Measurements from ENCODE around the gene CUTA. TPM values are rescaled to one million over a fixed set of nuclear protein-coding genes. Genes with fewer than 3 reads are reported as not detected.
A peak's percentile ranks its signal among the peaks of the same experiment; 100 is the strongest.

The CUTA gene
- total and polyA plus RNA-seq, 2 of the 13 experiments (the other 11 are each of a cell fraction or from before 2014, with no cell fraction given), result 170 to 180 TPM

DNA sequence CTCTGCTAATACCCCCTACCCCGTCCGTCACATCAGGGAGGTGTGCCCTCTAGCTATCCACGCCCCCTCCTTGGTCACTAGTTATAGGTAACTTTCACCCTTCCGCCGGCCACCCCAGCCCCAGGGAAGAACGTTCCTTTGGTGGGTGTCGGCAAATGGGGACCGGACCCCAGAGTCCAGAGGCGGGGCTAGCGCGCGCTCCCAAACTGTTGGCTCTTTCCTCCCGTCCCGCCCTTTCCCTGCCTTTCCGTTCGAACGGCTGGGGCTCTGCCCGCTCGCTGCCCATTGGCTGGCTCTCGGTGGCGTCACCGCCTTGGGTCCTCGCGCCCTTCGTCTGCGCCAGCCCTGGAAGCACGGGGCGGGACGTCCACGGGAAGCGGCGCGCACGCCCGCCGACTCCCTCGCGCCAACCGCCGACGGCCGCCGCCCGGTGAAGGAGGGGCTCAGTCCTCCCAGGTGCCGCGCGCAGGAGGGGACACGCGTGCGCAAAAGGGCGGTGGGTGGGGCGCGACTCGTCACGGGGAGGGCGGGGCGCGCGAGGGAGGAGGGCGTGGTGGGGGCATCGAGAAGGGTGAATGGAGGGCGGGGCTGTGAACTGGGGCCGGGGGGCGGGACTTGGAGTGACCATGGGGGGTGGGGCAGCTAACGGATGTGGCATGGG lies 7.7 kb downstream of the CUTA start (continued):
- TF ChIP-seq ZNF276 (CRISPR knock-in tag; IDR thresholded peaks at IDR 0.05; ENCODE audit: low read depth) (peak; percentile 95), CENPX (CRISPR knock-in tag; IDR thresholded peaks at IDR 0.05) (no peak), TBL1XR1 (IDR thresholded peaks at IDR 0.05; ENCODE audit: borderline replicate concordance, low read length, partially characterized antibody) (no peak), ZNF256 (CRISPR knock-in tag; conservative IDR thresholded peaks at IDR 0.05) (no peak), PHF21A (CRISPR knock-in tag; IDR thresholded peaks at IDR 0.05) (peak; percentile 90), FOXA3 (CRISPR knock-in tag; IDR thresholded peaks at IDR 0.05) (peak; percentile 71), SMAD9 (CRISPR knock-in tag; IDR thresholded peaks at IDR 0.05) (peak; percentile 49; the same call in 1 of the 2 replicates), ZNF576 (CRISPR knock-in tag; IDR thresholded peaks at IDR 0.05) (no peak; the same call in 1 of the 2 replicates), JUNB (CRISPR knock-in tag; IDR thresholded peaks at IDR 0.05; ENCODE audit: borderline replicate concordance) (peak; percentile 90), NR2C2 (CRISPR knock-in tag; IDR thresholded peaks at IDR 0.05; ENCODE audit: borderline replicate concordance) (peak; percentile 77; the same call in 1 of the 2 replicates), ZFY (CRISPR knock-in tag; IDR thresholded peaks at IDR 0.05) (no peak; the same call in none of the 2 replicates), NONO (IDR thresholded peaks at IDR 0.05) (no peak), NONO (CRISPR knock-in tag; conservative IDR thresholded peaks at IDR 0.05) (peak; percentile 100), ZBTB46 (CRISPR knock-in tag; IDR thresholded peaks at IDR 0.05; ENCODE audit: borderline replicate concordance) (peak; percentile 93; the same call in 1 of the 2 replicates), FOXJ3 (CRISPR knock-in tag; IDR thresholded peaks at IDR 0.05; ENCODE audit: borderline replicate concordance) (no peak), HNRNPL (IDR thresholded peaks at IDR 0.05; ENCODE audit: low read depth, low read length) (0 out of 2 replicates have a peak, but pooled peaks have one; percentile 35), ZNF234 (CRISPR knock-in tag; conservative IDR thresholded peaks at IDR 0.05) (no peak), PATZ1 (CRISPR knock-in tag; IDR thresholded peaks at IDR 0.05) (peak; percentile 80), ZNF672 (CRISPR knock-in tag; IDR thresholded peaks at IDR 0.05) (peak; percentile 94; the same call in 1 of the 2 replicates), ZMYM4 (CRISPR knock-in tag; IDR thresholded peaks at IDR 0.05) (peak; percentile 93), YEATS2 (CRISPR knock-in tag; IDR thresholded peaks at IDR 0.05; ENCODE audit: borderline replicate concordance) (peak; percentile 93)
- TF ChIP-seq, protein P1, sequence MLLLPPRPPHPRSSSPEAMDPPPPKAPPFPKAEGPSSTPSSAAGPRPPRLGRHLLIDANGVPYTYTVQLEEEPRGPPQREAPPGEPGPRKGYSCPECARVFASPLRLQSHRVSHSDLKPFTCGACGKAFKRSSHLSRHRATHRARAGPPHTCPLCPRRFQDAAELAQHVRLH (CRISPR knock-in tag; IDR thresholded peaks at IDR 0.05; ENCODE audit: borderline replicate concordance, low read depth), result peak; percentile 96; the same call in 1 of the 2 replicates

Measured in HepG2 (cell line).